Neural progenitor cell (in vitro differentiated cells): ENCODE measurements around the gene SELENOP.

Source experiments
- EZH2phosphoT487 ChIP-seq: fragments of 200-600 bp; sonication (generic); IDR thresholded peaks from 2 replicates; pipeline ENCODE4 v1.6.1; 2017; ENCODE audit warnings: antibody characterized with exemption
- TF ChIP-seq, protein P1 (sequence below): fragments of 200-600 bp; sonication (generic); IDR thresholded peaks from 2 replicates; pipeline ENCODE4 v1.5.1; 2017; ENCODE audit warnings: antibody characterized with exemption, mild to moderate bottlenecking

DNA sequence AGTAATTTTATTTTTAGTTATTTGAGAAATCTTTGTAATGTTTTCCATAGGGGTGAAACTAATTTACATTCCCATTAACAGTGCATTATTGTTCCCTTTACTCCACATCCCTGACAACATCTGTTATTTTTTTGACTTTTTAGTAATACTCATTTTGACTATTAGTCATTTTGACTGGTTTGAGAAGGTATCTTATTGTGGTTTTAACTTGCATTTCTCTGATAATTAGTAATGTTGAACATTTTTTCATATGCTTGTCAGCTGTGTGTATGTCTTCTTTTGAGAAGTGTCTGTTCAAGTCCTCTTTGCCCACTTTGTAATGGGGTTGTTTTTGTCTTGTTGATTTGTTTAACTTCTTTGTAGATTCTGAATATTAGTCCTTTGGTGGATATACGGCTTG lies 27.6 kb downstream of the SELENOP start:
- TF ChIP-seq, protein P1, sequence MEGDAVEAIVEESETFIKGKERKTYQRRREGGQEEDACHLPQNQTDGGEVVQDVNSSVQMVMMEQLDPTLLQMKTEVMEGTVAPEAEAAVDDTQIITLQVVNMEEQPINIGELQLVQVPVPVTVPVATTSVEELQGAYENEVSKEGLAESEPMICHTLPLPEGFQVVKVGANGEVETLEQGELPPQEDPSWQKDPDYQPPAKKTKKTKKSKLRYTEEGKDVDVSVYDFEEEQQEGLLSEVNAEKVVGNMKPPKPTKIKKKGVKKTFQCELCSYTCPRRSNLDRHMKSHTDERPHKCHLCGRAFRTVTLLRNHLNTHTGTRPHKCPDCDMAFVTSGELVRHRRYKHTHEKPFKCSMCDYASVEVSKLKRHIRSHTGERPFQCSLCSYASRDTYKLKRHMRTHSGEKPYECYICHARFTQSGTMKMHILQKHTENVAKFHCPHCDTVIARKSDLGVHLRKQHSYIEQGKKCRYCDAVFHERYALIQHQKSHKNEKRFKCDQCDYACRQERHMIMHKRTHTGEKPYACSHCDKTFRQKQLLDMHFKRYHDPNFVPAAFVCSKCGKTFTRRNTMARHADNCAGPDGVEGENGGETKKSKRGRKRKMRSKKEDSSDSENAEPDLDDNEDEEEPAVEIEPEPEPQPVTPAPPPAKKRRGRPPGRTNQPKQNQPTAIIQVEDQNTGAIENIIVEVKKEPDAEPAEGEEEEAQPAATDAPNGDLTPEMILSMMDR = no peak
- no peak for TF ChIP-seq EZH2phosphoT487
